ENCODE measurements around the gene SLC5A2.

Gene SLC5A2

GRCh38 chr16:31487071-31487719 lies 4.3 kb downstream of the SLC5A2 start:
- Histone ChIP-seq H3K36me3 (ENCODE audit: control insufficient read depth in 1 of 2, insufficient read depth in 2 of 2, low read length in 2 of 2) (peaks cover 0 to 15% of the 10 kb centered on the region in 2 donors), H3K27me3 (ENCODE audit: control insufficient read depth in 1 of 2, insufficient read depth in 2 of 2, low read length in 2 of 2) (no peaks in the 10 kb centered on the region), H3K9me3 (ENCODE audit: control insufficient read depth in 1 of 2, low read length in 2 of 2) (no peaks in the 10 kb centered on the region), H3K27ac (ENCODE audit: low read depth, low read length) (no peak overlapping the region), H3K4me1 (ENCODE audit: control insufficient read depth in 1 of 2, insufficient read depth in 2 of 2, low read length in 2 of 2) (peaks cover 14 to 19% of the 10 kb centered on the region in 2 donors), H3K4me3 (ENCODE audit: low read depth in 1 of 2, low read length in 2 of 2) (peak overlapping the region; percentile 54 to 77), H3K9ac (ENCODE audit: low read depth in 1 of 2, low read length in 2 of 2) (peak overlapping the region; percentile 21 to 43)

- peaks cover 1 to 22% of the 10 kb centered on the region in 2 donors for H3K36me3 ChIP-seq (ENCODE audit: control insufficient read depth in 1 of 2, insufficient read depth in 2 of 2, low read length in 2 of 2)
- peak overlapping the region; percentile 21 to 43 for H3K9ac ChIP-seq (ENCODE audit: low read depth in 1 of 2, low read length in 2 of 2)
- H3K4me3 ChIP-seq (ENCODE audit: low read depth in 1 of 2, low read length in 2 of 2), result peak overlapping the region; percentile 54 to 77
- H3K27ac ChIP-seq (ENCODE audit: low read depth, low read length), result no peak overlapping the region
- peaks cover 14 to 19% of the 10 kb centered on the region in 2 donors for H3K4me1 ChIP-seq (ENCODE audit: control insufficient read depth in 1 of 2, insufficient read depth in 2 of 2, low read length in 2 of 2)
- no peaks in the 10 kb centered on the region for H3K27me3 ChIP-seq (ENCODE audit: control insufficient read depth in 1 of 2, insufficient read depth in 2 of 2, low read length in 2 of 2)
- H3K9me3 ChIP-seq (ENCODE audit: control insufficient read depth in 1 of 2, low read length in 2 of 2), result no peaks in the 10 kb centered on the region
Observed at GRCh38 chr16:31487720-31488467, 5.0 kb downstream of the SLC5A2 start.

- H3K9me3 ChIP-seq (ENCODE audit: control insufficient read depth in 1 of 2, low read length in 2 of 2), result no peaks in the 10 kb centered on the region
- H3K9ac ChIP-seq (ENCODE audit: low read depth in 1 of 2, low read length in 2 of 2), result no peak overlapping the region
- peaks cover 14 to 19% of the 10 kb centered on the region in 2 donors for H3K4me1 ChIP-seq (ENCODE audit: control insufficient read depth in 1 of 2, insufficient read depth in 2 of 2, low read length in 2 of 2)
- H3K4me3 ChIP-seq (ENCODE audit: low read depth in 1 of 2, low read length in 2 of 2), result peak overlapping the region; percentile 54 to 77
- H3K27ac ChIP-seq (ENCODE audit: low read depth, low read length), result no peak overlapping the region
- H3K36me3 ChIP-seq (ENCODE audit: control insufficient read depth in 1 of 2, insufficient read depth in 2 of 2, low read length in 2 of 2), result peaks cover 6 to 30% of the 10 kb centered on the region in 2 donors
- H3K27me3 ChIP-seq (ENCODE audit: control insufficient read depth in 1 of 2, insufficient read depth in 2 of 2, low read length in 2 of 2), result no peaks in the 10 kb centered on the region
Observed at GRCh38 chr16:31488468-31489297, 5.8 kb downstream of the SLC5A2 start.

- H3K9ac ChIP-seq (ENCODE audit: low read depth in 1 of 2, low read length in 2 of 2), result no peak overlapping the region
- H3K27me3 ChIP-seq (ENCODE audit: control insufficient read depth in 1 of 2, insufficient read depth in 2 of 2, low read length in 2 of 2), result no peaks in the 10 kb centered on the region
- peaks cover 6 to 35% of the 10 kb centered on the region in 2 donors for H3K36me3 ChIP-seq (ENCODE audit: control insufficient read depth in 1 of 2, insufficient read depth in 2 of 2, low read length in 2 of 2)
- H3K27ac ChIP-seq (ENCODE audit: low read depth, low read length), result no peak overlapping the region
- no peaks in the 10 kb centered on the region for H3K9me3 ChIP-seq (ENCODE audit: control insufficient read depth in 1 of 2, low read length in 2 of 2)
- peaks cover 14 to 19% of the 10 kb centered on the region in 2 donors for H3K4me1 ChIP-seq (ENCODE audit: control insufficient read depth in 1 of 2, insufficient read depth in 2 of 2, low read length in 2 of 2)
- no peak overlapping the region for H3K4me3 ChIP-seq (ENCODE audit: low read depth in 1 of 2, low read length in 2 of 2)
Observed at GRCh38 chr16:31489298-31489564, 6.3 kb downstream of the SLC5A2 start.

GRCh38 chr16:31489616-31490584 lies 7.0 kb downstream of the SLC5A2 start:
- H3K27me3 ChIP-seq (ENCODE audit: control insufficient read depth in 1 of 2, insufficient read depth in 2 of 2, low read length in 2 of 2), result no peaks in the 10 kb centered on the region
- peaks cover 6 to 42% of the 10 kb centered on the region in 2 donors for H3K36me3 ChIP-seq (ENCODE audit: control insufficient read depth in 1 of 2, insufficient read depth in 2 of 2, low read length in 2 of 2)
- peaks cover 8 to 16% of the 10 kb centered on the region in 2 donors for H3K4me1 ChIP-seq (ENCODE audit: control insufficient read depth in 1 of 2, insufficient read depth in 2 of 2, low read length in 2 of 2)
- no peak overlapping the region for H3K9ac ChIP-seq (ENCODE audit: low read depth in 1 of 2, low read length in 2 of 2)
- H3K9me3 ChIP-seq (ENCODE audit: control insufficient read depth in 1 of 2, low read length in 2 of 2), result no peaks in the 10 kb centered on the region
- no peak overlapping the region for H3K4me3 ChIP-seq (ENCODE audit: low read depth in 1 of 2, low read length in 2 of 2)
- H3K27ac ChIP-seq (ENCODE audit: low read depth, low read length), result no peak overlapping the region

GRCh38 chr16:31491778-31492418 lies 9.0 kb downstream of the SLC5A2 start:
- H3K4me1 ChIP-seq (ENCODE audit: control insufficient read depth in 1 of 2, insufficient read depth in 2 of 2, low read length in 2 of 2), result peaks cover 6 to 14% of the 10 kb centered on the region in 2 donors
- no peak overlapping the region for H3K9ac ChIP-seq (ENCODE audit: low read depth in 1 of 2, low read length in 2 of 2)
- peaks cover 15 to 58% of the 10 kb centered on the region in 2 donors for H3K36me3 ChIP-seq (ENCODE audit: control insufficient read depth in 1 of 2, insufficient read depth in 2 of 2, low read length in 2 of 2)
- H3K27ac ChIP-seq (ENCODE audit: low read depth, low read length), result no peak overlapping the region
- H3K27me3 ChIP-seq (ENCODE audit: control insufficient read depth in 1 of 2, insufficient read depth in 2 of 2, low read length in 2 of 2), result no peaks in the 10 kb centered on the region
- H3K4me3 ChIP-seq (ENCODE audit: low read depth in 1 of 2, low read length in 2 of 2), result no peak overlapping the region
- no peaks in the 10 kb centered on the region for H3K9me3 ChIP-seq (ENCODE audit: control insufficient read depth in 1 of 2, low read length in 2 of 2)

- Histone ChIP-seq H3K9me3 (ENCODE audit: control insufficient read depth in 1 of 2, low read length in 2 of 2) (no peaks in the 10 kb centered on the region), H3K36me3 (ENCODE audit: control insufficient read depth in 1 of 2, insufficient read depth in 2 of 2, low read length in 2 of 2) (peaks cover 15 to 74% of the 10 kb centered on the region in 2 donors)
Observed at GRCh38 chr16:31493506-31494125, 10.7 kb downstream of the SLC5A2 start.

GRCh38 chr16:31496670-31497069 lies 13.7 kb downstream of the SLC5A2 start:
- H3K4me1 ChIP-seq (ENCODE audit: control insufficient read depth in 1 of 2, insufficient read depth in 2 of 2, low read length in 2 of 2), result peaks cover 2 to 4% of the 10 kb centered on the region in 2 donors
- no peak overlapping the region for H3K4me3 ChIP-seq (ENCODE audit: low read depth in 1 of 2, low read length in 2 of 2)
- H3K36me3 ChIP-seq (ENCODE audit: control insufficient read depth in 1 of 2, insufficient read depth in 2 of 2, low read length in 2 of 2), result peaks cover 26 to 83% of the 10 kb centered on the region in 2 donors
- H3K9ac ChIP-seq (ENCODE audit: low read depth in 1 of 2, low read length in 2 of 2), result no peak overlapping the region
- no peaks in the 10 kb centered on the region for H3K27me3 ChIP-seq (ENCODE audit: control insufficient read depth in 1 of 2, insufficient read depth in 2 of 2, low read length in 2 of 2)
- H3K27ac ChIP-seq (ENCODE audit: low read depth, low read length), result no peak overlapping the region
- H3K9me3 ChIP-seq (ENCODE audit: control insufficient read depth in 1 of 2, low read length in 2 of 2), result no peaks in the 10 kb centered on the region

More at GRCh38 chr16:31493506-31494125, 10.7 kb downstream of the SLC5A2 start:
- Histone ChIP-seq H3K27me3 (ENCODE audit: control insufficient read depth in 1 of 2, insufficient read depth in 2 of 2, low read length in 2 of 2) (no peaks in the 10 kb centered on the region), H3K4me1 (ENCODE audit: control insufficient read depth in 1 of 2, insufficient read depth in 2 of 2, low read length in 2 of 2) (no peaks in the 10 kb centered on the region), H3K9ac (ENCODE audit: low read depth in 1 of 2, low read length in 2 of 2) (no peak overlapping the region), H3K4me3 (ENCODE audit: low read depth in 1 of 2, low read length in 2 of 2) (no peak overlapping the region), H3K27ac (ENCODE audit: low read depth, low read length) (no peak overlapping the region)

GRCh38 chr16:31498493-31498892 lies 15.6 kb downstream of the SLC5A2 start:
- Histone ChIP-seq H3K36me3 (ENCODE audit: control insufficient read depth in 1 of 2, insufficient read depth in 2 of 2, low read length in 2 of 2) (peaks cover 20 to 65% of the 10 kb centered on the region in 2 donors), H3K9me3 (ENCODE audit: control insufficient read depth in 1 of 2, low read length in 2 of 2) (no peaks in the 10 kb centered on the region), H3K4me1 (ENCODE audit: control insufficient read depth in 1 of 2, insufficient read depth in 2 of 2, low read length in 2 of 2) (peaks cover 4 to 5% of the 10 kb centered on the region in 2 donors), H3K4me3 (ENCODE audit: low read depth in 1 of 2, low read length in 2 of 2) (no peak overlapping the region), H3K27me3 (ENCODE audit: control insufficient read depth in 1 of 2, insufficient read depth in 2 of 2, low read length in 2 of 2) (no peaks in the 10 kb centered on the region), H3K27ac (ENCODE audit: low read depth, low read length) (no peak overlapping the region), H3K9ac (ENCODE audit: low read depth in 1 of 2, low read length in 2 of 2) (no peak overlapping the region)

Data from duodenal mucosa (tissue), 2 donors.